Measurements from ENCODE around the gene SKP2.

The SKP2 gene

DNA sequence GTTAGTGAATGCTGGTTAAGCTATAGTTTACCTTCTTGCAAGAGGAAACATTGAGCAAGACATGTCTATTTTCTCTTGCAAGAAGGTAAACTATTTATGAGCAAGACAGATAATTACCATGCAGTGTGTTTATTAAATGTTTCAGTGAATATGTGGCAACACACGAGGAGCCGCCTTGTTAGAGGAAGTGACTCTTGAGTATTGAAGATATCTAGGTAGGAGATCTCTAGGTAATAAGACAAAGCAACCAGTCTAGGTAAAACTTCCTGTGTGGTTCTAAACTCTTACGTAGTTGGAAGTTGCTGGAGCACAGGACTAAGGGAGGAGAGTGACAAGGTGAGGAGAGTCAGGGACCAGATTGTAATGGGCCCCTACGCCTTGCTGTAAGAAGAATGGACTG lies 16.8 kb downstream of the SKP2 start:
- TF ChIP-seq, protein P1, sequence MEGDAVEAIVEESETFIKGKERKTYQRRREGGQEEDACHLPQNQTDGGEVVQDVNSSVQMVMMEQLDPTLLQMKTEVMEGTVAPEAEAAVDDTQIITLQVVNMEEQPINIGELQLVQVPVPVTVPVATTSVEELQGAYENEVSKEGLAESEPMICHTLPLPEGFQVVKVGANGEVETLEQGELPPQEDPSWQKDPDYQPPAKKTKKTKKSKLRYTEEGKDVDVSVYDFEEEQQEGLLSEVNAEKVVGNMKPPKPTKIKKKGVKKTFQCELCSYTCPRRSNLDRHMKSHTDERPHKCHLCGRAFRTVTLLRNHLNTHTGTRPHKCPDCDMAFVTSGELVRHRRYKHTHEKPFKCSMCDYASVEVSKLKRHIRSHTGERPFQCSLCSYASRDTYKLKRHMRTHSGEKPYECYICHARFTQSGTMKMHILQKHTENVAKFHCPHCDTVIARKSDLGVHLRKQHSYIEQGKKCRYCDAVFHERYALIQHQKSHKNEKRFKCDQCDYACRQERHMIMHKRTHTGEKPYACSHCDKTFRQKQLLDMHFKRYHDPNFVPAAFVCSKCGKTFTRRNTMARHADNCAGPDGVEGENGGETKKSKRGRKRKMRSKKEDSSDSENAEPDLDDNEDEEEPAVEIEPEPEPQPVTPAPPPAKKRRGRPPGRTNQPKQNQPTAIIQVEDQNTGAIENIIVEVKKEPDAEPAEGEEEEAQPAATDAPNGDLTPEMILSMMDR (IDR thresholded peaks at IDR 0.05; ENCODE audit: borderline replicate concordance, control extremely low read depth, extremely low read depth, insufficient read depth, missing control alignments) = no peak
- in situ Hi-C loops (cut with MboI; ENCODE audit: low sequenced_read_pairs, unreplicated experiment) = no loop called here
- DNase-seq (ENCODE audit: low spot score) = no peak

DNA sequence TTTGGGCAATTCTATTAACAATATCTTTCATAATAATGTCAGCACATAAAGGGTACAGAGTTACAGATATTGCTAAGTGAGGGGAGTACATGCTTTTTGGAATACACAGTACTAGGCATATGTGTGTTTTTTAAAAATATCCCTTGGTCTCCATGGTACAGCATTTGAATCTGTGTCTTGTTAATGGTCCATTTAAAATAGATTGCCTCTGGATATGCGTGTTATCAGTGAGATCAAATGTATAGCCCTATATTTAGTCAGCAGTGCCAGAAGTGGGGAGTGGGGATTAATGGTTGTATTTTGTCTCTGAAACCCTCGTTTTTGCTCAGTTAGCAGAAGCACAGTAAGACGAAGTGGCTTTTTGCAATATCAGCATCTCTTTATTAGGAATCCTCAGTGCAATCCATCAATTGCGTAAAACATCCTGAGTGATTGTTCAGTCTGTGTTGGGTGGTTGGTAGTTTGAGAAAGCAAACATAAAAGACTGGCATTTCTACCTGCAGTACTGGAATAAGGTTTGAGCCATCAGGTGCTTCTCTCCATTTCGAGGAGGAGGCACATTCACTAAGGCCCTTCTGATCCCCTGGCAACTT lies 19.0 kb downstream of the SKP2 start:
- no peak for DNase-seq (ENCODE audit: low spot score)
- in situ Hi-C loops (cut with MboI; ENCODE audit: low sequenced_read_pairs, unreplicated experiment) = no loop called here
- TF ChIP-seq, protein P1 (IDR thresholded peaks at IDR 0.05; ENCODE audit: borderline replicate concordance, control extremely low read depth, extremely low read depth, insufficient read depth, missing control alignments) = no peak

DNA sequence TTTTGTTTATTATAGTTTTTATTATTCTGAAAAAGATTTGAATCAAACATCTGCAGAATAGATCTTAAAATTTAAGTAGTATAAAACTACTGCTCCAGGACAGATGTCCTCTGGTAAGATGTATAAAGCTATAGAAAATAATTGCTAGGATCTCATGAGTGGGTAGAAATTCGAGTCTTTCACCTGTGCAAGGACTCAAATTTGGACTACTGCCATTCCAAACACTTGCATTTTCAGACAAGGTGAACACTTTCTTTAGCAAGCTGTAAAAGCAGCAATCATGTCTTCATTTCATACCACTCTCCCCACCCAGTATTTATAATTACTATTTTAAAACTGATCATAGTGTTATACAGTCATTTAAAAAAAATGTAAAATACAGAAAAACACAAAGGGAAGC lies 20.7 kb downstream of the SKP2 start:
- in situ Hi-C loops (cut with MboI; ENCODE audit: low sequenced_read_pairs, unreplicated experiment) = no loop called here
- TF ChIP-seq, protein P1 (IDR thresholded peaks at IDR 0.05; ENCODE audit: borderline replicate concordance, control extremely low read depth, extremely low read depth, insufficient read depth, missing control alignments) = no peak
- no peak for DNase-seq (ENCODE audit: low spot score)

DNA sequence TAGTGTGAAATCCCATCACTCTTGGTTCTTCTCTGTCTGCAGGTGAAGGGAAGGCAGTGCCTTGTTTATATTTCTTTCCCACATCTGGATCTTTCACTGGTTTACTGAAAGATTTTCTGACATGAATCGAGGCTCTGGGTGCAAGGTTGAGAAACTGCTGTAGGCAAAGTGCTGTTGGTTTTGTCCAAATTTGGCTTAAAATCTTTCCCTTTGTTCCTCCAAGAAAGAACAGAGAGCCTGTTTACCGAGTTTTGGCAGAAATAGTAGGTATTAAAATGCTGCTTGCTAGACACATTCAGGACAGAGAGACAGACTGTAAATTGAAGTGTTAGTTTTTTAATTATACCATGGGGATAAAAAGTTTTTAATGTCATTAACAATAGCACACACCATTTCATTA lies 21.5 kb downstream of the SKP2 start:
- TF ChIP-seq, protein P1 (IDR thresholded peaks at IDR 0.05; ENCODE audit: borderline replicate concordance, control extremely low read depth, extremely low read depth, insufficient read depth, missing control alignments) = no peak
- no peak for DNase-seq (ENCODE audit: low spot score)
- in situ Hi-C loops (cut with MboI; ENCODE audit: low sequenced_read_pairs, unreplicated experiment) = no loop called here

DNA sequence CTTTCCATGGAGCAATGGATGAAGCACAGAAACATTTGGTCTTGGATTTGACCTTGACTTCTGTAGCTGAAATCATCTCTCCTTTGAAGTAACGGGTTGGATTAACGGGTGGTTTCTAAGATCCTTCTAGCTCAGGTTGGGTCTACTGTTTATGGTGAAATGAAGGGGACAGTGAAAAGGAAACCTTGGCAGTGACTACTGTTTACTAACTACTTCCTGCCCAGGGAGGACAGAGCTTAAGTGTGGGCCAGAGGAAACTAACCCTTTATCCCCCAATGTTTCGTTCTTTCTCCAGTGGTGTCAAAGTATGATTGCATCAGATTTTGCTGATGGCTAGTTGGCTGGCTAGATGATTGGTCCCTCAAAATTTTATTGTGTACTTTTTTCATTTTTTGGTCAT lies 22.2 kb downstream of the SKP2 start:
- in situ Hi-C loops (cut with MboI; ENCODE audit: low sequenced_read_pairs, unreplicated experiment) = no loop called here
- TF ChIP-seq, protein P1 (IDR thresholded peaks at IDR 0.05; ENCODE audit: borderline replicate concordance, control extremely low read depth, extremely low read depth, insufficient read depth, missing control alignments) = no peak
- no peak for DNase-seq (ENCODE audit: low spot score)

DNA sequence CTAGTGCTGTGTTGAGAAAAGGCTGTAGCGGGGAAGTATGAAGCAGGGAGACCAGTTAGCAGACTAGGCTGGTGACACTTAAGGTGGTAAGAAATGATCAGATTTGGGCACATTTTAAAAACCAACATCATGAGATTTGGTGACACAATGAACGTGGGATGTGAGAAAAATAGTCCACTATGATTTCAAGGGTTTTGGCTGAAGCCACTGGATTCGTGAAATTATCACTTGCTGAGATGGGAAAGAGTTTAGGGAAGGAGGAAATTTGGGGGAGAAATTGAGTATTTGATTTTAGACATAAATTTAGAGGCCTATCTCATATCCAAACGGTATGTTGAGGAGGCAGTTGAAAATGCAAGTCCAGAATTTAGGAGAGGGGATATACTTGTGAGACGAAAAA lies 23.1 kb downstream of the SKP2 start:
- DNase-seq (ENCODE audit: low spot score) = no peak
- TF ChIP-seq, protein P1 (IDR thresholded peaks at IDR 0.05; ENCODE audit: borderline replicate concordance, control extremely low read depth, extremely low read depth, insufficient read depth, missing control alignments) = no peak
- in situ Hi-C loops (cut with MboI; ENCODE audit: low sequenced_read_pairs, unreplicated experiment) = no loop called here

Data from GM13976 (cell line).